GM12801 (cell line): ENCODE results near the gene GRID1.

Experiments used
- TF ChIP-seq, protein P1 (sequence below): IDR thresholded peaks from one replicate; pipeline ENCODE4 v1.5.1; 2011; ENCODE audit warnings: control low read depth; ENCODE audit not compliant: insufficient read length; ENCODE audit errors: extremely low read depth

GRID1 gene

DNA sequence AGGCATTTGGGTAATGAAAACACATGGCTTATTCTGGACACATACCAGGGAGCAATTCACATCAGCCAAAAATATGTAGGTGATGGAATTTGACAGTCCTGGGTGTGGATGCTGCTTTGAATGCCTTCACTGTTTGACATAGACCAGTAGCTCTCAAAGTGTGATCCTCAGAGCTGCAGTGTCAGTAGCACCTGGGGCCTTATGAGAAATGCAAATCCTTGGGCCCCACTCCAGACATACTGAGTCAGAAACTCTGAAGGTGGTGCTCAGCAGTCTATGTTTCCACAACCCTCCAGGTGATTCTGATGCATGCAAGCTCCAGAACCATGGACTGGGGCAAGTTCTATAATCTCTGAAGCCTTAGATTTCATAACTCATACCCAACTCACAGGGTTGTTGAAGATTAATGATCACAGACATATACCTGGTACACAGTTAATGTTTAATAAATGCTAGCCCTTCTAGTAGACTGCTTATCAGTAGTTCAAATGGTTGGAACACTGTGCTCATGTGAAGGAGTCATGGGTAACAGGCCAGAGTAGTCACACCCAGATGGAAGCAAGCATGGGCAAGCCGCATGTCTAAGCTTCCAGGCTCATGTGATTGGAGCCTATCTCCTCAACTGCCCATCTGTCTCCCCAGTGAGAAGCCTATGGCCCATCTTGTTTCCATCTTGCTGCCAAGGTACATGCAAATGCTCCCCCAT is 715.7 kb downstream of the GRID1 start:
- TF ChIP-seq, protein P1, sequence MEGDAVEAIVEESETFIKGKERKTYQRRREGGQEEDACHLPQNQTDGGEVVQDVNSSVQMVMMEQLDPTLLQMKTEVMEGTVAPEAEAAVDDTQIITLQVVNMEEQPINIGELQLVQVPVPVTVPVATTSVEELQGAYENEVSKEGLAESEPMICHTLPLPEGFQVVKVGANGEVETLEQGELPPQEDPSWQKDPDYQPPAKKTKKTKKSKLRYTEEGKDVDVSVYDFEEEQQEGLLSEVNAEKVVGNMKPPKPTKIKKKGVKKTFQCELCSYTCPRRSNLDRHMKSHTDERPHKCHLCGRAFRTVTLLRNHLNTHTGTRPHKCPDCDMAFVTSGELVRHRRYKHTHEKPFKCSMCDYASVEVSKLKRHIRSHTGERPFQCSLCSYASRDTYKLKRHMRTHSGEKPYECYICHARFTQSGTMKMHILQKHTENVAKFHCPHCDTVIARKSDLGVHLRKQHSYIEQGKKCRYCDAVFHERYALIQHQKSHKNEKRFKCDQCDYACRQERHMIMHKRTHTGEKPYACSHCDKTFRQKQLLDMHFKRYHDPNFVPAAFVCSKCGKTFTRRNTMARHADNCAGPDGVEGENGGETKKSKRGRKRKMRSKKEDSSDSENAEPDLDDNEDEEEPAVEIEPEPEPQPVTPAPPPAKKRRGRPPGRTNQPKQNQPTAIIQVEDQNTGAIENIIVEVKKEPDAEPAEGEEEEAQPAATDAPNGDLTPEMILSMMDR: no peak

DNA sequence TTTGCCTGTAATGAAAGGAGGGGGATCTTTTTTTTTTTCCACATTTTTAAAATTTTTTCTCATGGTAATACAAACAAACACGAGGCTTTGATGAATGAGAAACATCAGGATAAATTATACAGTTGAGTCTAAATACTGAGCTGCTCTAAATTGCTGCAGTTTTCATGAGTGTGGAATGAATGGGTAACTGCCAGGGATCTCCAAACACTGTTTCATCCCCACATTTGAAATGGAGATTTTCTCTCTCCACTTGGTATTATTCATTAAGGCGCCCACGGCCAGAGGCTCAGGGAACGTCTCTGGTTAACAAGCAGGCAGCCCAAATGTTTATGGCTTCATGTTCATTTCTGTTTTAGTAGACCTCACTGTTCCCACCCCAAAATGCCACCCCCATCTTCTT is 717.1 kb downstream of the GRID1 start:
- TF ChIP-seq, protein P1: no peak

DNA sequence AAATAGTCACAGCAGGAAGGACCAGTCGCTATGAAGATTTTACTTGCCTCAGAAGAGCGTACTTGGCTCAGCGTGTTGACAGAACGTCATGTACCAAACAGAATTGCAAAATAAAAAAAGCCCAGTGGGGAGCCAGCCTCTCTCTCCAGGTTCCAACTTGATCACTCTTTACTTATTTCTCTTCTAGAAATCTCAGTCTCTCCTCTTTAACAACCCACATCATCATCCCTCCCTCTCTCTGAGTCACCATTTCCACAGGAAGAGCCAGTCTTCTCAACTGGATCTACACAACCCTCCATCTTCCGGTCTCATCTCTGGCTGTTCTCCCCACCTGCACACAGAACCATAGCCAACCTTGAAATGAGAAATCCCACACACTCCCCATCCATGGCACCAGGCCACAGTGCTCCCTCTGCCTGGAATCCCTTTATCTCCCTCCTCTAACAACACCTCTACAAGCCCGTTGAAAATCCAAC is 718.3 kb downstream of the GRID1 start:
- TF ChIP-seq, protein P1: no peak

DNA sequence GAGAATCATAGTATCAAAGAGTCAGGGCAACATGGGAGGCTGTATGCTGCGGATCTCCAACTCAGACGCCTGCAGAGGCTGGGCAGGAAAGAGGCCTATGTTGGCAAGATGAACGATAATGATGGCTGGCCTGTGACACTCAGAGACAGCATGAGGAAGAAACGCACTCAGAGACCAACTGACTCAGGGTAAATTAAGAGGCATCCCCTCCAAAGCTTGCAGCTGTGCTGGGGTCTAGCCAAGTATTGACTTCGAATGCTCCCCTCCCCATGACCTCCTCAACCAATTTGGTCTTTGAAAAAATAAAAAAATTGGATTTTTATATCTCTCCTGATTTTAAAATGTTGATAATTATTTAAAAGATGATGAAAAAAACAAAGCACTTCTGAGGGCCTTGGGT is 718.9 kb downstream of the GRID1 start:
- TF ChIP-seq, protein P1: no peak

DNA sequence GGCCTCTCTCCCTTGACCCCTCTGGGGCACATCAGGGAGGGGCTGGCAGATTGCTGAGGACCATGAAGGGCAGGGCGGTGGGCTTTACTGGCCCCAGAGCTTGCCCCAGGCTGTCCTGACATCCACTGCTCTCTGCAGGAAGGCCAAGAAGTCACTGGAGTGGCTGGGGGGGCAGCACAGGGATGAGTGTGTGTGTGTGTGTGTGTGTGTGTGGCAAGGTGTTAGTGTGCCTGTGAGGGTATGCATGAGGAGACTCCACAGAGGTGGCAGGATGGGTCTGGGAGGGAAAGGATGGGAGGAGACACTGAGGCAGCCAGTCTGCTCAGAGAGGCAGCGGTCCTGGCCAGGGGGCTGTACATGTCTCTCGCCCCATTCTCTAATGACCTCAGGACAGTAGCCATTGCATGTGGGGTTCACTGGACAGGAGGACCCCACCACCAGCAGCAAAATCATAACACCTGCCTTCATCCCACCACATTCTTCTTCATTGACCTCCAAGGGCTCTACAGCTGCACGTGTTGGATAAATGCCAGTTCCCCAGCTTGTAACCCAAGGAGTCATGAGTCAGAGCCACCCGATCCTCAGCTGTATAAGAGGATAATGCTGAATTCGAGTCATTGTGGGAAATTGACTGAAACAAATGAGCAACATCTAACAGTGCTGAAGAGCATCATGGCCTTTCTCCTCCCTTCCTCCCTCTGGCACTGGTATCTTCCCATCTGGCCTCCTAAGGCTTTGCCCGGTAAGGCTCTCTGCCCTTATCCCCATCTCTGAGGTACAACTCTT is 720.5 kb downstream of the GRID1 start:
- TF ChIP-seq, protein P1: no peak

DNA sequence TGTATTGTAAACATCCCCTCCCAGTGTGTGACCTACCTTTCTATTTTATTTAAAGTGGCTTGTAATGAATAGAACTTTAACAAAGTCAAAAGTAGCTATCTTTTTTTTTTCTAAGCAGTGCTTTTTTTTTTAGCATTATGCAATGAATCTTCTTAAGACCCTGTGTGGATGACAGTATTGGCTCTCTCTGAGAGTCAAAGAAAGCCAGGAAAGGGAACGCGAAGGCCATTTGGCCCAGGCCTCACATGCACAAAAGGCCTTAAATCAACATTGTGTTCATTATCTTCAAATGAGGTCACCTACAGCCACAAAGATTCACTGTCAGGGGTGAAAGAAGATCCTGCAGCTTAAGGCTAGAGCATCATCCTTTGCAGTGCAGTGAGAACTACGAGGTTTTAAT is 721.5 kb downstream of the GRID1 start:
- TF ChIP-seq, protein P1: no peak

DNA sequence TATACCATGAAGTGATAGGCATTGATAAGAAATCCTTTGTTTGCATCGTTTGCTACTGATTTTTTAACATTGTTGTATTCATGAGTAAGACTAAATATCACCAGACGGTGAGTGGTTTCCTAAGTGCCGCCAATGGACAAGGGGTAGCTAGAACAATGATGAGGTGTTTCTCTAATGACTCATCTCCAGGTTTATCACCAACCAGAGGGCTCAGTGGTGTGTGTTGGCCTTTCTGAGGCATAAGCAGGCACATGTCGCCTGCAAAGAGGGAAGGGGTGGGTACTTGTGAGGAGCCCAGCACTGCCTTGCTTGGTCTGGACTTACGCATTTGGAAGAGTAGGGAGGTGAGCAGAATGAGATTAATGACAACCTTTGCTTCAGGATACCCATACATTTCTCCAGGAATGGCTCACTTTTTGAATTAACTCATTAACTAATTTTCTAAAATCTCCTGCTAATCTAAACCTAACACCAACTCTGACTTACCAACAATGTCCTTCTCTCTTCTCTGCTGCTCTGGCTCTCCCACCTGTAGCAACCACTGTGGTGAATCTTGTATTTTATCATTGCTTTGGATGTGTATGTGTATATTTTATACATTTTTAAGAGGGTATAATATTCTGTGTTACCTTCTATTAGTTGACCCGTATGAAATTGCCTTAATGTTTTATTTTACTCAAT is 722.6 kb downstream of the GRID1 start:
- TF ChIP-seq, protein P1: no peak
